Osteoblast (primary cell): ENCODE data around the gene CELA2A. TPM values are rescaled to one million over a fixed set of nuclear protein-coding genes. Genes with fewer than 3 reads are reported as not detected.

ENCODE experiments used
- DNase-seq: peaks from one replicate; pipeline ENCODE4 v3.0.0; 2011; ENCODE audit warnings: low spot score, mixed read lengths; ENCODE audit not compliant: insufficient read length; ENCODE audit errors: missing footprints
- H2AFZ ChIP-seq: 2 replicates; pipeline ENCODE4 v1.6.0; 2011; ENCODE audit warnings: mild to moderate bottlenecking, low read length
- H3K27ac ChIP-seq: 2 replicates; pipeline ENCODE4 v1.5.1; 2011; ENCODE audit warnings: mild to moderate bottlenecking, low read depth, low read length, moderate library complexity
- H3K27me3 ChIP-seq: 2 replicates; pipeline ENCODE4 v1.6.0; 2012; ENCODE audit warnings: mild to moderate bottlenecking, control low read depth, inconsistent platforms, low read length, moderate library complexity; ENCODE audit not compliant: insufficient read depth
- H3K36me3 ChIP-seq: 2 replicates; pipeline ENCODE4 v1.5.1; 2011; ENCODE audit warnings: mild to moderate bottlenecking, low read length, control low read depth, moderate library complexity; ENCODE audit not compliant: insufficient read depth
- H3K4me1 ChIP-seq: 2 replicates; pipeline ENCODE4 v1.5.1; 2011; ENCODE audit warnings: mild to moderate bottlenecking, low read length, control low read depth, moderate library complexity; ENCODE audit not compliant: insufficient read depth
- H3K4me2 ChIP-seq: 2 replicates; pipeline ENCODE4 v1.6.0; 2011; ENCODE audit warnings: mild to moderate bottlenecking, low read length; ENCODE audit not compliant: insufficient read depth
- H3K4me3 ChIP-seq: fragments of 200-600 bp; sonication (generic); 3 replicates; pipeline ENCODE4 v1.5.1; 2012; ENCODE audit warnings: mild to moderate bottlenecking, low read length, inconsistent platforms; ENCODE audit not compliant: insufficient read depth
- H3K79me2 ChIP-seq: 2 replicates; pipeline ENCODE4 v1.6.0; 2012; ENCODE audit warnings: mild to moderate bottlenecking, low read length, control low read depth, inconsistent platforms; ENCODE audit not compliant: insufficient read depth
- H3K9me3 ChIP-seq: 2 replicates; pipeline ENCODE4 v1.5.1; 2011; ENCODE audit warnings: low read depth, low read length, control low read depth
- H4K20me1 ChIP-seq: 2 replicates; pipeline ENCODE4 v1.6.0; 2012; ENCODE audit warnings: mild to moderate bottlenecking, low read length, control low read depth; ENCODE audit not compliant: insufficient read depth
- CTCF ChIP-seq: IDR thresholded peaks from 2 replicates; pipeline ENCODE4 v1.5.1; 2011; ENCODE audit warnings: mild to moderate bottlenecking, low read depth, low read length, moderate library complexity; ENCODE audit errors: extremely low read depth
- total RNA-seq: library from RNA; depleted of rRNA; stranded (reverse); fragments of >200 nt; gene quantifications from 2 replicates; pipeline ENCODE4 v1.2.3, GENCODE V29; 2012

CELA2A gene
- total RNA-seq, 1 donor = not detected

DNA sequence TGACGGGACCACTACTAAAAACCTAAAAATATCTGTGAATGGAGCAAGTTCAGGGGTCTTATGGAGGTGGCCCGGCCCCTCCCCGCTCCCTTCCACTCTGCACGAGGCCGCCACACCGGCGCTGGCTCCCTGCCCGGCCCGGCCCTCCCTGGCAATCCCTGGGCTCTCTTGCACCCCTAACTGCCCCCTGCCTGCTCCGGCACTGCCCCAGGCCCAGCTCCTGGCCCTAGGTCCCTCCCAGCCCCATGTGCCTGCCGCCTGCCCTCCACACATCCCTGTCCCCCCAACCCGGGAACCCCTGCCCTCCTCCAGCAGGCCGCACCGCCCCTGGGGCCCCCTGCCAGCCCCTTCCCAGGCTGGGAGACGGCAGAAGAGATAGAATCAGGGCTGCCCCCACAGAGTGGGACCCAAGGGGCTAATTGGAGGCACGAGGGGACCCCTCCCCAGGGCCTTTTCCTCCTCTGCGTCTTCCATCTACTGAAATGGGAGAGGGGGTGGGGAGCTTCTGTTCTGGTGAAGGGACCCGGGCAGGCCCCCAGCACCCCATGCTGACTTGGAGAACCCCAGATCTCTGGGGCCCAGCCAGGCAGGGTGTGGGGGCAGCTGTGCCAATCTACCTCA, 27.6 kb upstream of the CELA2A start:
- H3K4me2 ChIP-seq = no peak overlapping the region
- peaks cover 17% of the 10 kb centered on the region for H4K20me1 ChIP-seq
- no peaks in the 10 kb centered on the region for H3K9me3 ChIP-seq
- no peak for TF ChIP-seq CTCF
- H3K27me3 ChIP-seq = no peaks in the 10 kb centered on the region
- no peak overlapping the region for H2AFZ ChIP-seq
- peaks cover 24% of the 10 kb centered on the region for H3K4me1 ChIP-seq
- peak; percentile 51 for DNase-seq
- H3K27ac ChIP-seq = peak overlapping the region; percentile 81
- peaks cover 21% of the 10 kb centered on the region for H3K79me2 ChIP-seq
- no peak overlapping the region for H3K4me3 ChIP-seq
- H3K36me3 ChIP-seq = peaks cover 21% of the 10 kb centered on the region

GRCh38 chr1:15429701-15430149, 26.8 kb upstream of the CELA2A start:
- Histone ChIP-seq H3K36me3 (peaks cover 21% of the 10 kb centered on the region), H2AFZ (no peak overlapping the region), H3K79me2 (peaks cover 13% of the 10 kb centered on the region), H3K4me2 (no peak overlapping the region), H3K9me3 (no peaks in the 10 kb centered on the region), H4K20me1 (peaks cover 9% of the 10 kb centered on the region), H3K4me3 (no peak overlapping the region), H3K4me1 (peaks cover 24% of the 10 kb centered on the region), H3K27me3 (no peaks in the 10 kb centered on the region), H3K27ac (peak overlapping the region; percentile 81)
- no peak for TF ChIP-seq CTCF
- peak; percentile 92 for DNase-seq

DNA sequence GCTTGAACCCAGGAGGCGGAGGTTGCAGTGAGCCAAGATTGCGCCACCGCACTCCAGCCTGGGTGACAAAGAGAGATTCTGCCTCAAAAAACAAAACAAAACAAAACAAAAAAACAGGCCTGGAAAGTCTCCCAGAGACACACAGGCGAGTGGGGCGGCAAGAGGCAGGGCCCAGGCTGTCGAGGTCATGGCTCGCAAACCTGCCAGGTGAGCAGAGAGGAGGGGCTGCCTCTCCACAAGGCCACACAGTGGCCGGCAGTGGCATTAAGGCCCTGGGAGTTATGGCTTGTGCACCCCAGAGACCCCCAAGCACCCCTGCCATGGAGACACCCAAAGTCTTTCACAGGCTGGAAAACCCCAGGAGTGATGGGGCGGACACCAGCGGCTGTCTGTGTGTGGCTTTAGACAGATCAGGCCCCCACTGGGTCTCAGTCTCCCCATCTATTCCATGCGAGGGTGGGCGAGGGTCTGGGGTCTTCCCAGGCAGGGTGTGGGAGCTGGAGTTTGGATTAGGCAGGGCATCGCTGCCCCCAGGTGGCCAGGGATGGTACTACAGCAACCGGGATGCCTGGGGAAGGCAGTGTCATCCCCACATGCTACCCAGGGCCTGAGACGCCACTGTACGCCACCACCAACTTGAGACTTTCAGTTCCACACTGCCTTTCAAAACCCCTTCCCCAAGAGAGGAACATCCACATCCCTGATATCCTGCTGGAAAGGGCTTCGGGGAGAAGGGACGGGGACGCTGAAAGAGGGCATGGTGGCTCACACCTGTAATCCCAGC, 25.6 kb upstream of the CELA2A start:
- peak; percentile 97 for DNase-seq
- H4K20me1 ChIP-seq = peaks cover 3% of the 10 kb centered on the region
- peak overlapping the region; percentile 60 for H3K27ac ChIP-seq

More for the DNA sequence above, 25.6 kb upstream of the CELA2A start:
- H3K79me2 ChIP-seq = peaks cover 4% of the 10 kb centered on the region
- TF ChIP-seq CTCF = peak; percentile 90
- H3K4me2 ChIP-seq = no peak overlapping the region
- no peak overlapping the region for H2AFZ ChIP-seq
- no peaks in the 10 kb centered on the region for H3K9me3 ChIP-seq
- H3K27me3 ChIP-seq = no peaks in the 10 kb centered on the region
- H3K4me3 ChIP-seq = no peak overlapping the region
- peaks cover 24% of the 10 kb centered on the region for H3K4me1 ChIP-seq
- peaks cover 21% of the 10 kb centered on the region for H3K36me3 ChIP-seq
